H4 (cell line): ENCODE data around the gene ISCA2. TPM values are rescaled to one million over a fixed set of nuclear protein-coding genes. Genes with fewer than 3 reads are reported as not detected.

Source experiments
- DNase-seq: peaks from one replicate; pipeline ENCODE4 v3.0.0-alpha.2; 2015; ENCODE audit warnings: low spot score
- total RNA-seq: library from RNA; depleted of rRNA; stranded (reverse); fragments of >200 nt; shearing (Covaris generic); gene quantifications from 2 replicates; pipeline ENCODE4 v1.2.3, GENCODE V29; 2014; rRNA removed

Gene ISCA2, protein sequence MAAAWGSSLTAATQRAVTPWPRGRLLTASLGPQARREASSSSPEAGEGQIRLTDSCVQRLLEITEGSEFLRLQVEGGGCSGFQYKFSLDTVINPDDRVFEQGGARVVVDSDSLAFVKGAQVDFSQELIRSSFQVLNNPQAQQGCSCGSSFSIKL
- total RNA-seq = 24.1 and 32.3 TPM in 2 replicates

DNA sequence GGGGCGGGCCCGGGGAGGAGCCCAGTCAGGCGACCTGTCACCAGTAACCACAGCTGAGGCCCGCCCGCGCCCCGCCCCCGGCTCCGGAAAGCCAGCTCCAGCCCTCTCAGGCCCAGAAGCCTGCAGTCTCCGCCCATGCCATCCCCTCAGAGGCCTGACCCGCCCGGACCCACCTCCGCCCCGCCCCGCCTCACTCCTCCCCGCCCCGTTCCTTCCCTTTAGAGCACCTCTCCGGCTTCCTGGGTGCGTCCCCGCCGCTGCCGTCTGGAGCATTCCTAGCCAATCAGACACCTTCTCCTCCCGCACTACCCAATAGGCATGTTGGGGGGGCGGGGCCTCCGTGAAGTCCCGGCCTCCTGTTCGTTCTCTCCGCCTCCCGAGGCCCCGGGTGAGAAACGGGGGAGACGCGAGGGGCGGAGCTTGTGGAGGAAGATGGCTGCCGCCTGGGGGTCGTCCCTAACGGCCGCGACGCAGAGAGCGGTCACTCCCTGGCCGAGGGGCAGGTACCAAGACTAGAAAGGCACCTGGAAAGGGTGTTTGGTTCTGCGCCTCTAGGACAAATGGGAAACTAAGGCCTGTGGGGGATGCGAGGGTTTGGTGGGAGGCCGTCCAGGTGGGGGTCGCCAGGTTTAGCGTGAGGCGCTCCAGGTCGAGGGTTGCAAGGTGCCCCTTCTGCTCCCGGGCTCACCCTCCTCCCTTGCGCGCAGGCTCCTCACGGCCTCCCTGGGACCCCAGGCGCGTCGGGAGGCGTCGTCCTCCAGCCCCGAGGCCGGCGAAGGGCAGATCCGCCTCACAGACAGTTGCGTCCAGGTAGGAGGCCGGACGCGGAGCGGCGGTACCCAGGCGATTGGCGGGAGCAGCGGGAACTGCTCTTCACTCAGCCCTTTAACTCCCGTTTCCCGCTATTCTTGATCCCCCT lies at the start of gene ISCA2:
Gene ISCA2 (plus strand): TSS at position 423 of the 919 bp plus-strand sequence. CDS start 10 bp downstream, at position 433.
- DNase-seq = peak; percentile 99

DNA sequence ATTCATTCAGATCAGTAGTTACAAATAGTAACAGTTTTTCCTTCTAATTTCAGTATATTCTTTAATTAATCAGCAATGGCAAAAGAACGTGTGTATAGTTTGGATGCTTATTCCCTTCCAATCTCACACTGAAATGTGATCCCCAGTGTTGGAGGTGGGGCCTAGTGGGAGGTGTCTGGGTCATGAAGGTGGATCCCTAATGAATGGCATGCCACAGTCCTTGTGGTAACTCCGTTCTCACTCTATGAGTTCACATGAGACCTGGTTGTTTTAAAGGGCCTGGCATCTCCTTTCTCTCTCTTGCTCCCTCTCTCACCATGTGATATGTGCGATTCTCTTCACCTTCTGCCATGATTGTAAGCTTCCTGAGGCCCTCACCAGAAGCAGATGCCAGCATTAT lies 48.7 kb upstream of the ISCA2 start:
- no peak for DNase-seq

DNA sequence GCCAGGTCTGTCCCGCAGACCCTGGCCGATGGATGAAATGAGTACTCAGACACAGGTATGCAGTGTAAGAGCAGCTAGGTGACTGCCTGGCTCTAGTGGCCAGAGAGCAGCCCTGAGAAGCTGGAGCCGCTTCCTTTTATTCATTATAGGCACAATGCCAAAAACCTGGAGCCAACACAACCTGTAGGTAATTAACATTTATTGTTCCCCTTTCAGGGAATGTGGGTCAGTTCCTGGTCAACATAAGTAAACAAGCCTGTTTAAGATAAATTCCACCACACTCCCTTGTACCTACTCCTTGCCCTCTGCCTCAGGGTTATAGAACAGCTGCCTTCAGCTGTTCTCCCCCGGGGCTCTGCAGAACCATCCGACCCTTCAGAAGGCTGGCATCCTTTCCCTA lies 39.2 kb upstream of the ISCA2 start:
- DNase-seq = peak; percentile 44

DNA sequence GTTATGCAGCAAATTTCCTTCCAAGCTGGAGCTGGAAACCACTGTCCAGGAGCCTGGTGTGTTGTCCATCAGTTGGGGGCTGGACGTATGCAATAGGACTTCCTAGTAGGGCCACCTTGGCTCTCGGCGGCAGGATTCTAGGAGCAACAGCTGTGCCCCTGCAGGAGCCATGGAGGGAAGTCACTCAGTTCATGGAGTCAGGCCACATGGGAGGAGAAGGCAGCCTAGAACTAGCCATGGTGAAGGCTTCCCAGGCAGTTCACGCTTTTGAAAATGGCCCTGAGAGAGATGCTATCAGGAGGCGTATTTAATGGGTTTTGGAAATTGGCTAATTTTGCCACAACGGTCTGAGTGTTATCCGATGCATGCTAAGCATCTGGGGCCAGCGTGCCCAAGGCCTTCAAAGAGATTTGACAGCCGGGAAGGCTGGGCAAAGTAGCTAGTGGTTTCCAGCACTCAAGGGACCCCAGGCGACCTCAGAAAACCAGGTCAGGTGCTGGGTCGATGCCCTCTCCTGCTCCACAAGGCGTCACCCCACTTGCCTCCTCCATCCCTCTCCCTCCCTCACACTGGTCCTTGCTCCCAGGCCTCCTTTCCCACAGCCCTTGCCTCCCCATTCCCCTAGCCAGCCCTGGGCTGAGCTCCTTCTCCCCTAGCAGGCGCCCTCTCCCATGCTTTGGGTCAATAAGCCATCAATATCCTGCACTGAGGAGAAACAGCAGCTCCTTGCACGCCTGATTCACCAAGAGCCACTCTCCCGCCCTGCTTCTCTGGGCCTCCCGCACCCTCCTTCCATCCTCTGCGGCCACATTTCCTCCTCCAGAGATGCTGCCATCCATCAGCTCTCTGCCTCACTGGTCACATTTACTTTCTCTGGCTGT lies 36.6 kb upstream of the ISCA2 start:
- no peak for DNase-seq

DNA sequence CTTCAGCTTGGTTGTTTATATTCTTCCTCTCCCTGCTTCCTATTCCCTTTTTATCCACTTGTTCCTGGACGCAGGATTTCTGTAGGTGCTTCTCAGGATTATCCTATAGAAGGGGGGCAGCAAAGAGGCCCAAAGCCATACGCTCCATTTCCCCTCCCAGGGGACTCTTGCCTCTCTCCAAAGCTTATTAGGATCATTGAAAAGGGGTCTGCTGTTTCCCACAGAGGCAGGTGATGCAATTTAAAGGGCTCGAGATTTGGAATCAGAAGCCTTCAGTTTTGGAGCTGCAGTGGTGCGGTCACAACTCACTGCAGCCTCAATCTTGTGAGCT lies 36.0 kb upstream of the ISCA2 start:
- no peak for DNase-seq

DNA sequence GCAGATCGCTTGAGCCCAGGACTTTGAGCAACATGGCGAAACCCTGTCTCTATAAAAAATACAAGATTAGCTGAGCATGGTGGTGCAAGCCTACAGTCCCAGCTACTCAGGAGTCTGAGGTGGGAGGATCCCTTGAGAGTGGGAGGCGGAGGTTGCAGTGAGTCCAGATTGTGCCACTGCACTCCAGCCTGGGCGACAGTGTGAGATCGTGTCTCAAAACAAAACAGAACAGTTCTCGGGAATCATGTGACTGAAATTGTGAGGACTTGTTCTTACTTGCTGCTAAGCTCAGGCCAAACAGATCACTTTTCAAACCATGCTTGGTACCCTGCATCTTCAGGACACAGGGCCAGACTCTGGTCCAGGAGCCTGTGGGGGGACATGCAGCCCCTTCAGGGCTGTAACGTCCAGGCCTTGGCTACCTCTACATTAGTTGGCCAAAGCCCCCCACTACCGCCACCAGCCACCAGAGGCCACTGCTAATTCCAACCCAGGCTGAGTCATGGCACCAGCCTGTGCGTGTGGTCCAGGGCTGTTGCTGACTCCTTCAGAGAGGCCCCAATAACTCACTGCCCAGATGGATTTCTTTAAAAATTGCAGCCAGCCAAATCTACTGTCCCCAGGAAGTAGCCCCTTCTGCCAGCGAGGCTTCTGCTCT lies 34.1 kb upstream of the ISCA2 start:
- DNase-seq = peak; percentile 75

DNA sequence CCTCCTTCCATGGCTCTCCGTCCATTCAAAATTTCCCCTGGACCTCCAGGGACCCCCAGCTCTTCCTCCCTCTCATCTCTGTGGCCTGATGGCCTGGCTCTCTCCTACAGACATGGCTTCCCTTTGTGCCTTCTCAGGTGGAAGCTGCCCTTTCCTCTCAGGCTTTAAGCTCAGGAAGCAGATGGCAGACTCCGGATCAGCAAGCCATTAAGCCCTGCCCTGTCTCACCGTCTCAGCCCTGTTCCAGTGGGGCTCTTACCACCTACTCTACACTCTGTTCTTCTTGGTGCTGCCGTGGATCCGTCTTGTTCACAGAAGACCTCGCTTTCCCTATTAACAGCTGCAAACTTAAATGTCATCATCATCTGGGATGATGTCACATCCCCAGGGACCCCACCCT lies 33.6 kb upstream of the ISCA2 start:
- no peak for DNase-seq

DNA sequence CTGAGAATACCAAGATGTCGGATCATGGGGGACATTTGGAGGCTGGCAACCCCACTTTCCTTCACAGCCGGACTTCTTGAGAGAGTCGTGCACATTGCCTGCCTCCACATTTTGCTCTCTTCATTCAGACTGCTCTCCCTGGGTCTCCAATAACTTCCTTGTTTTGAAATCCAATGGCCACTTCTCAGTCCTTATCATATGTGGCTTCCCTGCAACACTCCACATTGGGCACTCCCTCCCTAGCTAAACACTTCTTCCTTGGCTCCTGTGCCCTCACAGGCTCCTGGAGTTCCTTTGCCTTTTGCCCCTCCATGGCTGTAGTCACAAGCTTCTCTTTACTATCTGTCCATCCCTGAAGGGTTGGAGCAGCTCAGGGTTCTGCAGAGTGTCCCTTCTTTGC lies 30.6 kb upstream of the ISCA2 start:
- DNase-seq = no peak

DNA sequence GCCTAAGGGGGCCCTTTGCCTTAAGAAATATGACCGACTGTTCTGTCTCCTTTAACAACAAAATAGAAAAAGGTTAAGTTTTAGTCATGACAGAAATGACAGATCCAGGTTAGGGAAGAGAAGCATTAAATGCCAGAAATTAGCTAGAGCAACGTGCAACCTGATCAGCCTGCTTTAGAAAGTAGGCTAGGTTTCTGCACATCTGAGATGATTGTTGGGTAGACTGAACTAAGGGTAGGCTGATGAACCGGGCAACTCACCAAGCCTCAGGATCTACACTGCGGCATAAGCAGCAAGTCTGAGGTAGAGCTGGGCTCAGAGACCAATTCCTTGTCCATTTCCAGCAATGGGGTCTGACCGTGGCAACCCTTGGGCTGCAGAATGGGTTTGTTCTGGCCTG lies 29.9 kb upstream of the ISCA2 start:
- DNase-seq = no peak

DNA sequence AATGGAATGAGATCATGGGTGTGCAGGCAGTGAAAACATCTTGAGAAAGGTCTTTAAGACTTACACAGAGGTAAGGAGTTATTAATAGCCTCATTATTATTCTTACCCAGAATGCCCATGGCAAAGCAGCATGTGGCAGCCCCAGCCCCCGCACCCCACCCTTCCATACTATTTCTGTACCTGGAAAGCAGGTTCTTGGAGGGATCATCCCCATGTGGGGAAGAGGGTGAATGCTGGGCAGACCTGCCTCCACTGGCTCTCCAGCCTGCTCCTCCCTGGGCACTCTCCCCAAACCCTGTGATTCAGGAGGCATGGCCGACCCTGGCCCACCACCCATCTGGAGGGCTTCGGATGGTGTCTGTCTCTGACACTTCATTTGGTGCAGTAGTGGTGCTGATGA lies 28.8 kb upstream of the ISCA2 start:
- DNase-seq = no peak

DNA sequence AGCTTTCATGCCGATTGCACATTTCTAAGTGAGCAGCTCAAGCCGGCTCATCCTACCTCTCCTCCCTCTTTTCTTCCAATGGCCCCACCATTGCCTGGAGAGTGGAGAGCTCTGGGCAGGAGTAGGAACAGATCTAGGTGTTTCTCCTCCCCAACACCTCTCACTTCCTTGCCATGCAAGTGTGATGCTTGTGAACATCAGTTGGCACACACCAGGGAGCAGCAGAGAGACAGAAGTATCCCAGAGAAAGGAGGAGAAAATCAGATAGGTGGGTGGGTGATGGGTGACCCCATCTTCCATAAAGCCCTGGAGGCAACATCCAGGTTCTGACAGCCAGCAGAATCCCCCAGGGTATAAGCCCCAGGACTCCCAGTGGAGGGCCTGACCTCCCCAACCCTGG lies 28.2 kb upstream of the ISCA2 start:
- DNase-seq = no peak

DNA sequence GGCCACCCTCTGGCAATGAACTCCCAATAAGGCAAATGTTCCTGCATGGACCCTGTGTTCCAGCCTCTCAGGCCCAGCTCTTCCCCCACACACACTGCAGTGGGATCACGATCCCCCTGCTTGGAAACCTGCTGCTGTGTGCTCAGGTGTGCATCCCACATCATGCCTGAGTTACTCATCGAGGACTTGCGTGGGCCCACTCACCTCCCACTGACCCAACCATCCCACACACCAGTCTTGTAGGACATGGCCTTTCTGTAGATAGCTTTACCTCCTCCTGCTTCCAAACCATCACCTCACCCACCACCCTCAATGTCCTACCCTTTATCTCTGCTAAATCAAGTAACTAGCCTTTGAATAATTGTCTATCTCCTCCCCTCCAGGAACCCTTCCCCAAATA lies 25.1 kb upstream of the ISCA2 start:
- DNase-seq = no peak

DNA sequence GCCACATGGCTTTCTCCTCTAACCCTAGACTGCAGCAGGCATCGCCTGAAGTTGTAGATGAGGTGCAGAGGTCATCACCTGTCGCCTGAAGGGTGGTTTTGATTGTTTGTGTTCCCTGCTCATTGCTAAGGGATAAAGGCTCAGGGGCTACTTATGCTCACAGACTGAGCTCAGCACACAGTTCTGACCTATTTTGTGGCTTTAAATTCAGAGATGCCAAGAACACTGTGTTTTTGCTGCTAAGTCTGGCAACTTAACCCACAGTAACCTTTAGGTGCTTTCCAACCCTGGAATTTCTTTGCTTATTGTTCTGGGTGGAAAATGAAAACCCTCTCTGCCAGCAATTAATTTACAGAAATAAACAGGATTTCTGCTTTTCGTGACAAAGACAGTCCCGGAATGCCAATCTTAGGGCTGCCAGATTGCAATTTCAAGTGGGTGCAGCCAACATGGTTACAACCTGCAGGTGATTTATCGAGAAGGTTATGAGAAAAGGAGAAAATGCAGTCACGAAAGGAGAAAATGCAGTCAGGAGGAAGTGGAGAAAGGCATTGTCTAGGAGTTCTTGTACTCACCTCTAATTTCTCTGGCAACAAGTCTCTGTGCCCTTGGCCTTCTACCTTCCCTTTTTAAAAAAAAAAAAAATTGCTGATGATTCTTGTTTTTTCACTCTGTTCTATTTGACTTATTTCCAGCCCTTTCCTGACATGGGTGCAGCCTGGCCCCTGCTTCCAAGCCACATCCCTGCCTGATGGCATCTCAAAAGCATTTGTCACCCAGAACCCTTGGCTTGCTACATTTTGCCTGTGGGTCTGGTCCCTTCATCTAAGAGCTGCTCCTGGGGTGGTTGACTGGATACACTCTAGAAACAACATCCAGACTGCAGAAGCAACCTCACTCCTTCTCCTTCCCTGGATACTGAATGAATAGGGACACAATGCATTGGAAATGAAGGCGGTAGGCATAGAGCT lies 23.7 kb upstream of the ISCA2 start:
- DNase-seq = no peak

DNA sequence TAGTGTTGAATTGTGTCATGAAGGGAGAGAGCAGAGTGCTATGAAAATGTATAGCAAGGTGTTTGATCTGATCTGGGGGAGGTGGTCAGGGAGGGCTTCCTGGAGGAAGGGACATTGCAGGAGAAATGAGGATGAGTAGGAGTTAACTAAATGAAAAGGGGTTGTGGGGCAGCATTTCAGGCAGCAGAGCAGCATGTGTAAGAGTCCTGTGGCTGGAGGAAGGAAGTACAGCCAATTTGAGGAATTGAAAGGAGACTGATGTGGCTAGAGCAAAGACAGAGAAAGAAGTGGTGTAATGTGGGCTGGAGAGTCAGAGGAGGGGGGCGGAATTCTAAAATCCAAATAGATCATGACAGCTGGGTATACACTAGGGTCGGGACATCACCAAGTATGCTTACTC lies 21.0 kb upstream of the ISCA2 start:
- no peak for DNase-seq

DNA sequence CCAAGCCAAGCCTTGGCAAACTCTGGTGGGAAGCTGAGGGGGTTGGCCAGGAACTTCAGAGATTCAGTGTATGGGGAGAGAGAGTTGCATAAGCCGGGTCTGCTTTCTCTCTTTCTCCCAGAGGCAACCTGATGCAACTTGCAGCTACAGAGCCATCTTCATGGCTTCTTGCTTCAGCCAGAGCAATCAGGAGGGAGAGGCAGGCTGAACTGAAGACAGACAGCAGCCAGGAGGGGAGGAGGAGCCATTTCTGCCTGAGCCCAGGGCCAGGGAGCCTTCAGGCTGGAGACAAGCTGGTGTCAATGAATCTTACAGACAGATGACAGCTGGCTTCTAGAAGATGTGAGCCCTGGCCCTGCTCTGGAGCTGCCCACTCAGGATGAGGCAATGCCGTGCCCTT lies 19.2 kb upstream of the ISCA2 start:
- DNase-seq = no peak

DNA sequence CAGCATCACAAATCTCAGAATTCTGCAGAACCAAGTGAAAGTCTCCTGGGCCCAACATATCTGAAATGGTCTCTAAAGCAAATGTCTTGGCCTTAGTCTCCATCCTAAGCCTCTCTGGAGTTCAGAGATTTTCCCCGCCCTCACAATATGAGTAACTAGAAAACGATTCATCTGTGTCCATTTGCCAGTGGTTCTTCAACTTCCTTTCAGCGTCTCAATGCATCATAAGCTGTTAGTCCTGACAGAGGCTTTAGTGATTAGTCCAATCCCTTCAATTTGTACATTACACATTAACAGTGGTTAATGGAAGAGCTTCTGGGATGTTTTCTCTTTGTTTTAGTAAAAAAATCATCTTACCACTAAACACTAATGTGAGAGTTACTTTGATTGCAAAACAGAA lies 17.9 kb upstream of the ISCA2 start:
- no peak for DNase-seq

DNA sequence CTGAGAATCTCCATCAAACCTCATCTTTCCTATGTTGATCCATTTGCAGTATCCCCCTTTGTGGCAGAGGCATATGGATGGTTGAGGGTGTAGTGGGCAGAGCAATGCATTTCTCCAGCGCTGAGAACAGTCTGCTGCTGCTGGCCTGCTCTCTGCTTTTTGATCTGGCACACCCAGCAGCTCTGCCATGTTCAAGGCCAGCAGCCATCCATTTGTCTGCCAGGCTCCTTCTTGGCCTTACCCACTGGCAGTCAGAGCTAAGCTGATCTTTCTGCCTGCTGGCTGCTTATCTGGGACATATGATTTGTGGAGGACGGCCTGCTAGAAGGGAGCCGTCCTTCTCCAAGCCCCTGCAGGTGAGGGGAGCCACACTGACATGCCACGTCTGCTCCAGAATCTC lies 17.5 kb upstream of the ISCA2 start:
- DNase-seq = no peak

DNA sequence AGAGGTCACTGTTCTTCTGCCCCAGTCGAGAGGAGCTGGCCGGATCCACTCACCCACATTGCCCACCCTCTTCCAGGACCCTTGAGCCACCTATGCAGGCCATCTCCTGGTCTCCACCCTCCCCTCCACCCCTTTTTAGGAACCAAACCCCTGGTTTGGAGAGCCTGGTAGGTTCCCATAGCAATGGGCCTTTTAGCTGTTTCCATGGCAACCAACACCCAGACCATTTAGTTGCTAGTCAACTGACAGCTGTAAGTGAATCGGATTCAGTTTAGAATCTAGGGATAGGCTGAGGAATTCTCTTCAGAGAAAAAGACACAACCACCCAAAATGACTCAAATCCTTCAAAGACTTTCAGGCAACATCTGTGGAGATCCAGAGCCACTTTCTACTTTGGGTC lies 17.0 kb upstream of the ISCA2 start:
- DNase-seq = no peak

DNA sequence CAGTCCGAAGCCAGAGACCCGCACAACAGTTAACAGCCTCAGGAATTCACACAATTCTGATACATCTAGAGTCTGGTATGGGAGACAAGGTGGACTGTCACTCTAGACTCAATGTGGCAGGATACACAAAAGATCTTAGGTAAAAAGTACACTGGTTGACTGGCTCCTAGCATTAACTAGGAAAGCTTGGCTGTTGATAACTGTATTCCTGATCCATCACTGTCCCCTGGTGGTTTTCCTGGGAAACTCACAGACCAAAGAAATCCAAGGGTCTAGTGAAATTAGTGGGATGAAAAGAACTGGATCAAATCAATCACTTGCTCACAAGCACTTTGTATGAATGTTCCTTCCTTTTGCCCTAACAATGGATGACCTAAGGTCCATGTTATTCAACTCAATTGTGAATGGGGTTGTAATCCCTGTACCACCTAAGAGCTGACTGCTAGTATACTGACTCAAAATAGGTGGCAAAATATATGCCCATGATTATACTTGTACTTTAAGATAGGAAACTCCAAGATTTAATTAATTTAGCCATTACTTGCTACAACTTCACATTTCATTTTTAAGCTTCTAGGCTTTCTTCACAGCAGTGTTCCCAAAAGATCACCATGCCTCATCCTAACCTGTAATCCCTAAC lies 14.4 kb upstream of the ISCA2 start:
- DNase-seq = peak; percentile 19

DNA sequence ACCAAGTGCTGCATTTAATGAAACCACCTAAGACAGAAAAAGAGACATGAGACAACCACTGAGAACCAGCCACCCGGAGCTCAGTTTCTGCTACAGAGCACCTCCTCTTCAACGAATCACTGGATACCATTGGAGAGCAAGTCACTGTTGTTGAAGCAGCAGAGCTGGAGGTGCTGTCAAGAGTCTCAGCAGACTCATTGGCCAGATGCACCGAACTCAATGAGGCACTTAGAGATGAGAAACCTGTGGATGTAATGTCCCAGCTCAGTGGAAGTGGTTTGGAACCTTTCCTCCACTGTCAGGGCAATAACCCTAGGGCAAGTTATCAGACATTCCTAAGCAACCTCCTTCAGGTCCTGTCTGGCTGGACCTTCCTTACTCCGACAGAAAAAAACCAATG lies 13.5 kb upstream of the ISCA2 start:
- DNase-seq = no peak
